Epithelial cell of proximal tubule (primary cell): Measurements from ENCODE around the gene C1orf74. TPM values are rescaled to one million over a fixed set of nuclear protein-coding genes. Genes with fewer than 3 reads are reported as not detected.

Source experiments
- DNase-seq: peaks from one replicate; pipeline ENCODE4 v3.0.0-alpha.2; 2011; ENCODE audit warnings: low read depth
- H3K4me3 ChIP-seq: 2 replicates; pipeline ENCODE4 v1.5.1; 2011; ENCODE audit warnings: low read depth, mild to moderate bottlenecking, low read length
- total RNA-seq: library from RNA; depleted of rRNA; stranded (reverse); fragments of >200 nt; gene quantifications from 2 replicates; pipeline ENCODE4 v1.2.3, GENCODE V29; 2015
- TF ChIP-seq, protein P1 (sequence below): conservative IDR thresholded peaks from 2 replicates; pipeline ENCODE4 v1.5.1; 2012; ENCODE audit warnings: low read depth, mild to moderate bottlenecking, low read length

The C1orf74 gene
- total RNA-seq, 1 donor from 2014 or later = 4.4 TPM

DNA sequence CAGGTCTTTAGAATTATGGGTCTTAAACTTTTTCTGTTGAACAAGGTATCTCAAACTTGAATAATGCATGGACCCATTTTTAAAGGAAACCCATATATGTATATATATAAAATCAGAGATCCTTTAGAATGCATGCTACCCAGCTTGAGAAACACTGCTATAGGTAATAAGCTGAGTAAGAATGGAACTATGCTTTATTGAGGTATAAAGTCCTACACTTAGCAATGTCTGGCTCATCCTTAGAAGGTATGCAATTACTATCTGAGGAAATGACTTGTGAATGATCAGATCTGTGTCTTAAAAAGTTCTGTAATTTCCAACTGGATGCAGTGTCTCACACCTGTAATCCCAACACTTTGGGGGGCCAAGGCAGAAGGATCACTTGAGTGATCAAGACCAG, 17.3 kb downstream of the C1orf74 start:
- H3K4me3 ChIP-seq = no peak overlapping the region
- TF ChIP-seq, protein P1, sequence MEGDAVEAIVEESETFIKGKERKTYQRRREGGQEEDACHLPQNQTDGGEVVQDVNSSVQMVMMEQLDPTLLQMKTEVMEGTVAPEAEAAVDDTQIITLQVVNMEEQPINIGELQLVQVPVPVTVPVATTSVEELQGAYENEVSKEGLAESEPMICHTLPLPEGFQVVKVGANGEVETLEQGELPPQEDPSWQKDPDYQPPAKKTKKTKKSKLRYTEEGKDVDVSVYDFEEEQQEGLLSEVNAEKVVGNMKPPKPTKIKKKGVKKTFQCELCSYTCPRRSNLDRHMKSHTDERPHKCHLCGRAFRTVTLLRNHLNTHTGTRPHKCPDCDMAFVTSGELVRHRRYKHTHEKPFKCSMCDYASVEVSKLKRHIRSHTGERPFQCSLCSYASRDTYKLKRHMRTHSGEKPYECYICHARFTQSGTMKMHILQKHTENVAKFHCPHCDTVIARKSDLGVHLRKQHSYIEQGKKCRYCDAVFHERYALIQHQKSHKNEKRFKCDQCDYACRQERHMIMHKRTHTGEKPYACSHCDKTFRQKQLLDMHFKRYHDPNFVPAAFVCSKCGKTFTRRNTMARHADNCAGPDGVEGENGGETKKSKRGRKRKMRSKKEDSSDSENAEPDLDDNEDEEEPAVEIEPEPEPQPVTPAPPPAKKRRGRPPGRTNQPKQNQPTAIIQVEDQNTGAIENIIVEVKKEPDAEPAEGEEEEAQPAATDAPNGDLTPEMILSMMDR = no peak
- DNase-seq = no peak

GRCh38 chr1:209766051-209766450, 18.3 kb downstream of the C1orf74 start:
- no peak for DNase-seq
- TF ChIP-seq, protein P1 = no peak
- H3K4me3 ChIP-seq = no peak overlapping the region

DNA sequence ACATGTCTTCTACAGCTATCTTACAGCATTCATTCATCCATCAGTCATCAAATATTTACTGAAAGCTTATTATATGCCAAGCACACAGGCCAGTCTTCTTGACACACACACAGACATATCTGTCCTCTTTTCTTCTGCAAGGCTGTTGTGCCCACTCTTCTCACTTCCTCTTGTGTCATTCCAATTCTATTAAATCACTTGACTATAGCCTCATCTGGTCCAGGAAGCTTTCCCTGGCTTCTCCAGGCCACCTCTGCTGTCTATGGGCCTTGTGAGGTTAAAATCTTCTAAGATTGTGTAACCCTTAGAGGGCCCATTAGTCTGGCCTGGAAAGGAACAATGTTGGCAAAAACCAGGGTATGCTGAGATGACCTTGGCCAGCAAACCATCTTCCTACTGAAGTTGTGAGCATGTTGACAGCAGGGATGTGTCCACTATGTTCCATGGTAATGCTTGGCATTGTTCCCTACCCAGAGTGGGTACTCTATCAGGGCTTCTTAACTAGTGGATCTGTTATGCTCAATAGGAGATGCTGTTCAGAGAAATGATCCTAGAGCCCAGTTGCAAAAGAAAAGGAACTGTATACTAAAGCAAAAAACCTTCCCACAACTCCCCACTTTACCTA, 23.2 kb downstream of the C1orf74 start:
- no peak overlapping the region for H3K4me3 ChIP-seq
- no peak for DNase-seq
- TF ChIP-seq, protein P1 = no peak

DNA sequence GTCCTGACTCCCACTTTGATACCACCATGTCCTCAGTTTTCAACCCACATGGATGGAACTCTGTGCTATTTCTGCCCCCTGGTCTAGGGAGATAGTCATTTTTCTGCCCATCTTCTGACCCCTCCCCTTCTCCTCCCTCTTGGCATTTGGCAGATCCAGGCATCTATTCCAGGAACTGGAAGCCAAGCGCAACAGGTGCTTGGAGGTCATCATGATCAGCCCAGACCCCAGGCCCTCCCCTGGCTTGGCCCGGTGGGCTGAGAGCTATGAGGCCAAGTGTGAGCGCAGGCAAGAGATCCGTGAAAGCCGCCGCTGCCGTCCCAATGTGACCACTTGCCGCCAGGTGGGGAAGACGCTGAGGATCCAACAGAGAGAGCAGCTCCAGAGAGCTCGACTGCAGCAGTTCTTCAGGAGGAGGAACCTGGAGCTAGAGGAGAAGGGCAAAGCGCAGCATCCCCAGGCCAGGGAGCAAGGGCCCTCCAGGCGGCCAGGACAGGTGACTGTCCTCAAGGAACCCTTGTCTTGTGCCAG, 24.5 kb downstream of the C1orf74 start:
- no peak for DNase-seq
- TF ChIP-seq, protein P1 = no peak
- no peak overlapping the region for H3K4me3 ChIP-seq

- no peak overlapping the region for H3K4me3 ChIP-seq
- TF ChIP-seq, protein P1 = no peak
- DNase-seq = no peak
Measured at GRCh38 chr1:209758400-209758799, 26.0 kb downstream of the C1orf74 start.

GRCh38 chr1:209756615-209757445, 27.5 kb downstream of the C1orf74 start:
- DNase-seq = no peak
- TF ChIP-seq, protein P1 = no peak
- H3K4me3 ChIP-seq = no peak overlapping the region
